DOHH2 (cell line): Measurements from ENCODE around the gene SPRR1B.

Experiments
- H3F3A ChIP-seq: fragments of 200-600 bp; sonication (generic), shearing (Covaris generic); 2 replicates; pipeline ENCODE4 v1.6.0; 2016; ENCODE audit warnings: antibody characterized with exemption, mild to moderate bottlenecking; ENCODE audit not compliant: control insufficient read depth, insufficient read depth
- H3K27ac ChIP-seq: fragments of 200-600 bp; sonication (generic); 2 replicates; pipeline ENCODE4 v1.5.1; 2014; ENCODE audit warnings: low read depth, mild to moderate bottlenecking, low read length, moderate library complexity
- H3K27me3 ChIP-seq: fragments of 200-600 bp; sonication (generic); 2 replicates; pipeline ENCODE4 v1.6.1; 2014; ENCODE audit warnings: mild to moderate bottlenecking, low read length, mixed read lengths; ENCODE audit not compliant: control insufficient read depth
- H3K36me3 ChIP-seq: fragments of 200-600 bp; sonication (generic); 2 replicates; pipeline ENCODE4 v1.6.1; 2014; ENCODE audit warnings: mild to moderate bottlenecking, low read length, moderate library complexity, mixed read lengths; ENCODE audit not compliant: control insufficient read depth
- H3K4me1 ChIP-seq: fragments of 200-600 bp; sonication (generic); 2 replicates; pipeline ENCODE4 v1.6.1; 2014; ENCODE audit warnings: mild to moderate bottlenecking, low read length, mixed read lengths; ENCODE audit not compliant: control insufficient read depth
- H3K4me2 ChIP-seq: fragments of 200-600 bp; sonication (generic); 2 replicates; pipeline ENCODE4 v1.6.0; 2014; ENCODE audit warnings: mild to moderate bottlenecking, low read length, moderate library complexity
- H3K4me3 ChIP-seq: fragments of 200-600 bp; sonication (generic); 2 replicates; pipeline ENCODE4 v1.5.1; 2014; ENCODE audit warnings: mild to moderate bottlenecking, low read length, mixed read lengths
- H3K79me2 ChIP-seq: fragments of 200-600 bp; sonication (generic); 2 replicates; pipeline ENCODE4 v1.6.1; 2014; ENCODE audit warnings: mild to moderate bottlenecking, low read length, mixed read lengths; ENCODE audit not compliant: control insufficient read depth
- H3K9me2 ChIP-seq: fragments of 200-600 bp; sonication (generic); replicated peaks from 2 replicates; pipeline ENCODE4 v1.6.1; 2014; ENCODE audit warnings: mild to moderate bottlenecking, low read length, mixed read lengths; ENCODE audit not compliant: control insufficient read depth
- H3K9me3 ChIP-seq: fragments of 200-600 bp; sonication (generic); 2 replicates; pipeline ENCODE4 v1.6.1; 2014; ENCODE audit warnings: antibody characterized with exemption, low read length, mixed read lengths; ENCODE audit not compliant: control insufficient read depth, insufficient read depth
- H4K20me1 ChIP-seq: fragments of 200-600 bp; sonication (generic); 2 replicates; pipeline ENCODE4 v1.6.0; 2014; ENCODE audit warnings: low read depth, mild to moderate bottlenecking, antibody characterized with exemption, low read length, moderate library complexity; ENCODE audit not compliant: control insufficient read depth, insufficient read depth
- EZH2phosphoT487 ChIP-seq: fragments of 200-600 bp; sonication (generic); IDR thresholded peaks from 2 replicates; pipeline ENCODE4 v1.6.1; 2017; ENCODE audit warnings: borderline replicate concordance, mild to moderate bottlenecking, antibody characterized with exemption, low read length, moderate library complexity, mixed read lengths
- TF ChIP-seq, protein P1 (sequence below): fragments of 200-600 bp; sonication (generic); IDR thresholded peaks from one replicate; pipeline ENCODE4 v1.5.1; 2014; ENCODE audit warnings: antibody characterized with exemption, mild to moderate bottlenecking, low read depth, low read length; ENCODE audit not compliant: poor library complexity, severe bottlenecking

The SPRR1B gene

DNA sequence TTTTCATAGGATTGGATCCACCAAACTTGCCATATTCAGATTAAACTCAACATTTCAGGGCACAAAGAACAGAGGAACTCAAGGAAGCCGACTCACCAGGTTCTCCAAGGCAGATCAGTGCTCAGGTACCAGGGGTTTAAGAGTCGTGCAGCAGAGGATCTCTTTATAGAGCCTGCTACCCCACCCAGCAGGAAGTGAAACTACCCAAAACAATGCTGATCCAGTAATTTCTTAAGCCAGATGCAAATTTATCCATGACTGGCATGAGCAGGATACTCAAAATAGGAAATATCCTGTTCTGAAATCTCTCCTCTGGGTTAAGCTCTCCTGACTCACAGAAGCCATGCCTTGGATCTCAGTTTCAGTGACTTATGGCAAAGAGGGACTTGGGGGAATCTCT, 26.4 kb downstream of the SPRR1B start, which contains the start of gene SPRR2A:
SPRR2A (minus strand) TSS at position 138 of the 400 bp plus-strand sequence. CDS start 777 bp downstream, outside the sequence.
- Histone ChIP-seq H3K4me1 (0 out of 2 replicates have a peak, but pooled peaks cover 2% of the 10 kb centered on the region), H3K4me2 (no peak within 1 kb of the TSS), H3K9me3 (no peaks in the 10 kb centered on the region), H3K27ac (no peak within 1 kb of the TSS), H3F3A (no peaks in the 10 kb centered on the region), H3K36me3 (no peaks in the 10 kb centered on the region), H3K27me3 (no peaks in the 10 kb centered on the region), H3K4me3 (no peak within 1 kb of the TSS), H3K9me2 (no peaks in the 10 kb centered on the region), H3K79me2 (no peaks in the 10 kb centered on the region), H4K20me1 (no peaks in the 10 kb centered on the region)
- TF ChIP-seq EZH2phosphoT487, result no peak
- TF ChIP-seq, protein P1, sequence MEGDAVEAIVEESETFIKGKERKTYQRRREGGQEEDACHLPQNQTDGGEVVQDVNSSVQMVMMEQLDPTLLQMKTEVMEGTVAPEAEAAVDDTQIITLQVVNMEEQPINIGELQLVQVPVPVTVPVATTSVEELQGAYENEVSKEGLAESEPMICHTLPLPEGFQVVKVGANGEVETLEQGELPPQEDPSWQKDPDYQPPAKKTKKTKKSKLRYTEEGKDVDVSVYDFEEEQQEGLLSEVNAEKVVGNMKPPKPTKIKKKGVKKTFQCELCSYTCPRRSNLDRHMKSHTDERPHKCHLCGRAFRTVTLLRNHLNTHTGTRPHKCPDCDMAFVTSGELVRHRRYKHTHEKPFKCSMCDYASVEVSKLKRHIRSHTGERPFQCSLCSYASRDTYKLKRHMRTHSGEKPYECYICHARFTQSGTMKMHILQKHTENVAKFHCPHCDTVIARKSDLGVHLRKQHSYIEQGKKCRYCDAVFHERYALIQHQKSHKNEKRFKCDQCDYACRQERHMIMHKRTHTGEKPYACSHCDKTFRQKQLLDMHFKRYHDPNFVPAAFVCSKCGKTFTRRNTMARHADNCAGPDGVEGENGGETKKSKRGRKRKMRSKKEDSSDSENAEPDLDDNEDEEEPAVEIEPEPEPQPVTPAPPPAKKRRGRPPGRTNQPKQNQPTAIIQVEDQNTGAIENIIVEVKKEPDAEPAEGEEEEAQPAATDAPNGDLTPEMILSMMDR, result no peak

DNA sequence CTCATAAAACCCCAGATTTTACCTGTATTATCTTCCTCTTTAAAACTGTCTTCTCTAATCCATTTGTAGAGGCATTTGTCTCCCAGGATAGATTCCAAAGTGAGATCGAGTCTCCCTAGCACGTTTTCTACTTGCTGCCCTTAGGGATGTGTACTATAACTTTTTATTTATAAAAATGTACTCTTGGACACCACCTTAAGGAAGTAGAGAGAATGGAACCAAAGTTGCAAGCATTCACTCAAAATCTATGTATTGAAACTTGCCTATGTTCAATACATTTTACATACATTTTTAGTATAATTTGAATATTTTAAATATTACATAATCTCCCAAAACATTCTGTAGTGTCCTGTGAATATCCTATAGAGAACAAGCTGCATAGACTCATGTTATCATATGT, 27.2 kb downstream of the SPRR1B start:
- TF ChIP-seq EZH2phosphoT487, result no peak
- TF ChIP-seq, protein P1, result no peak
- H3K4me3 ChIP-seq, result no peak overlapping the region
- H3K4me1 ChIP-seq, result 0 out of 2 replicates have a peak, but pooled peaks cover 2% of the 10 kb centered on the region
- no peaks in the 10 kb centered on the region for H3K9me3 ChIP-seq
- H3K79me2 ChIP-seq, result no peaks in the 10 kb centered on the region
- no peaks in the 10 kb centered on the region for H3F3A ChIP-seq
- H3K27ac ChIP-seq, result no peak overlapping the region
- H4K20me1 ChIP-seq, result no peaks in the 10 kb centered on the region
- H3K27me3 ChIP-seq, result no peaks in the 10 kb centered on the region
- no peaks in the 10 kb centered on the region for H3K9me2 ChIP-seq
- H3K4me2 ChIP-seq, result no peak overlapping the region
- H3K36me3 ChIP-seq, result no peaks in the 10 kb centered on the region

DNA sequence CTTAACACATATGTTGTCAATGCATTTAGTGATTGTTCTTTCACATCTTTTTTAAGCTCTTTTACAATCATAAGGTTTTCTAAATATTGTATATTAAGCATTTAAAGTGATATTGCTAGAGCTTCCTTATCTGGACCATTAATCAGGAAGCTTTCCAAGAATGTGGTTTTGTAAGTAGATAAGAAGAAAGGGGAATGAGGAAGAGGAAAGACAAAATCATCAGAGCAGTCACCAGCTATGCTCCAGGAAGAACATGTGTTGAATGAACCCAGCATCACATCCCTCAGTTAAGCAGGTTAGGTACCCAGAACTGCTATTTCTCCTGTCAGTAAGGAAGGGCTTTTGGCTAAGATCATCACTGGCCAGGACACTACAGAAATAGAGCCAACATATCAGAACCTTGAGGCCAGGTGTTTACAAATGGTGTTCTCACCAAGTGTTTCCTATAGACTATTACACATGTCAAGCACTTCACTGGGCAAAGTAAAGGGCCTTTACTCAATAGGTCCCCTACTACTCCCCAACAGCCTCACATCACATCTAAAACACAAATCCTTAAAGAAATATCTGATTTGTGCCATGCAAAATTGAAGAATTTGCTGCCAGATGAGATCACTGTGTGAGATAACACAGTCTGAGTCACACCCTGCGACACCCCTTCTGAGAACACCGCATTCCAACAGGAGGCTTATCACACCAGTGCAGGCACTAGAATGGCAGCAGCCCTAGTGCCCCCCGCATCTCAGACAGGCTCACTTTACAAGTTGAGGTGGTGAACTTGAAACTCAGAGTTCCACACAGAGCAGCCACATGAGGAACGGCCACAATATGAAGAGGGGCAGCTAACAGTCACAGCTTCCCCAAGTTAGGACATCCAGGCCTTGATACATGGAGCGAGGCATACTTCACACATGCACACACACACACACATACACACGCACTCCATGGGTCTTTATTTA, 28.1 kb downstream of the SPRR1B start:
- Histone ChIP-seq H3K9me2 (no peaks in the 10 kb centered on the region), H3K27me3 (no peaks in the 10 kb centered on the region), H3K4me3 (no peak overlapping the region), H4K20me1 (no peaks in the 10 kb centered on the region), H3K4me1 (0 out of 2 replicates have a peak, but pooled peaks cover 2% of the 10 kb centered on the region), H3K4me2 (no peak overlapping the region), H3K9me3 (no peaks in the 10 kb centered on the region), H3K79me2 (no peaks in the 10 kb centered on the region), H3F3A (no peaks in the 10 kb centered on the region), H3K27ac (no peak overlapping the region), H3K36me3 (no peaks in the 10 kb centered on the region)
- TF ChIP-seq EZH2phosphoT487, result no peak

DNA sequence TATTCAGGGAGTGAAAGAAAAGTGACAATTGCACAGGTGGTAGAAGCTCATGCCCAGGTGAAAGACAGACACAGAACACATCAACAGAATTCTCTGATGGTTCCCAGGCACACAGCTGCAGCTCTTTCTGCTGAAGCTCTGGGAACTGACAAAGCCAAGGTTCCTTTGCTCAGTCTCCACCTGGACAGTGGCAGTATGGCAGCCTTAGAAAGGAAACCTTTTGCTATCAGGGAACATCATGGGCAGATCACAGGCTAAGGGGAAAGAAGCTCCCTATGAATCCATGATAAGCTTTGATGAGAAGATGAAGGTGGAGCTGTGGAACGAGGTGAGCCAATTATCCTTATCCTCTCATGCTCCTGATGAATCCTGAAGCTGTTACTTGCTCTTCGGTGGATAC, 39.2 kb downstream of the SPRR1B start:
- H3K4me3 ChIP-seq, result no peak overlapping the region
- no peaks in the 10 kb centered on the region for H3F3A ChIP-seq
- H3K9me3 ChIP-seq, result no peaks in the 10 kb centered on the region
- H3K27ac ChIP-seq, result no peak overlapping the region
- no peaks in the 10 kb centered on the region for H3K9me2 ChIP-seq
- H3K27me3 ChIP-seq, result no peaks in the 10 kb centered on the region; the same call in none of the 2 replicates
- H3K36me3 ChIP-seq, result no peaks in the 10 kb centered on the region
- no peaks in the 10 kb centered on the region for H3K4me1 ChIP-seq
- H3K4me2 ChIP-seq, result no peak overlapping the region
- no peaks in the 10 kb centered on the region for H3K79me2 ChIP-seq
- TF ChIP-seq EZH2phosphoT487, result no peak
- TF ChIP-seq, protein P1, result no peak
- no peaks in the 10 kb centered on the region for H4K20me1 ChIP-seq
